H1 (cell line): ENCODE results near the gene RBM20. TPM values are rescaled to one million over a fixed set of nuclear protein-coding genes. Genes with fewer than 3 reads are reported as not detected.

Experiments
- CTCF ChIA-PET: fragments of 300-600 bp; sonication (Branson Sonifier 250); formaldehyde crosslinking; loops from one replicate; lab custom pipeline; 2021; ENCODE audit not compliant: partially characterized antibody; lab: Charles Lee
- POLR2A ChIA-PET: fragments of 300-600 bp; sonication (Branson Sonifier 250); formaldehyde crosslinking; loops from one replicate; lab custom pipeline; 2021; ENCODE audit warnings: inconsistent platforms; ENCODE audit not compliant: partially characterized antibody; lab: Charles Lee
- DNase-seq, 2 experiments: peaks; one replicate each; pipeline versions ENCODE4 v3.0.0 to v3.0.0-alpha.2; 2010 to 2022; ENCODE audit warnings: low spot score in 2 of 2, low read depth in 1 of 2, mixed read lengths in 1 of 2
- FAIRE-seq: peaks from 2 replicates; lab custom pipeline; 2011; peaks lifted over from hg19 to GRCh38; lab: Jason Lieb, UNC
- H2AFZ ChIP-seq: 2 replicates; pipeline ENCODE4 v1.8.1; 2012; ENCODE audit warnings: low read length, inconsistent platforms
- H2AK5ac ChIP-seq: 2 replicates; pipeline ENCODE4 v1.6.1; 2013; ENCODE audit warnings: low read depth, low read length
- H2BK120ac ChIP-seq: replicated peaks from 2 replicates; pipeline ENCODE3; 2013; ENCODE audit warnings: low read depth, low read length, inconsistent platforms
- H2BK12ac ChIP-seq: 2 replicates; pipeline ENCODE4 v1.6.1; 2013; ENCODE audit warnings: low read depth, low read length
- H2BK15ac ChIP-seq: 2 replicates; pipeline ENCODE4 v1.6.1; 2013; ENCODE audit warnings: low read length
- H2BK20ac ChIP-seq: 2 replicates; pipeline ENCODE4 v1.6.1; 2013; ENCODE audit warnings: low read length
- H2BK5ac ChIP-seq: 2 replicates; pipeline ENCODE4 v1.6.1; 2013; ENCODE audit warnings: low read depth, low read length
- H3K14ac ChIP-seq: 2 replicates; pipeline ENCODE4 v1.6.1; 2013; ENCODE audit warnings: inconsistent platforms; ENCODE audit not compliant: insufficient read length
- H3K18ac ChIP-seq: 2 replicates; pipeline ENCODE4 v1.6.1; 2013; ENCODE audit warnings: low read length; ENCODE audit errors: extremely low read depth
- H3K23ac ChIP-seq: 2 replicates; pipeline ENCODE4 v1.6.1; 2013; ENCODE audit warnings: inconsistent platforms; ENCODE audit not compliant: insufficient read length
- H3K23me2 ChIP-seq: 2 replicates; pipeline ENCODE4 v1.6.1; 2013; ENCODE audit warnings: low read depth, low read length
- H3K27ac ChIP-seq: 2 replicates; pipeline ENCODE4 v1.6.1; 2011; ENCODE audit warnings: low read depth, low read length, inconsistent platforms
- H3K27me3 ChIP-seq, 4 experiments: replicated peaks in 1 of 4; 1 replicate in 1 of 4; 2 replicates in 3 of 4; pipeline versions ENCODE4 v1.6.1 to v1.8.1; 2011 to 2013; ENCODE audit warnings: low read length in 3 of 4, mild to moderate bottlenecking in 3 of 4, inconsistent platforms in 2 of 4, mixed read lengths in 2 of 4, moderate library complexity in 1 of 4; ENCODE audit not compliant: control insufficient read depth in 3 of 4, insufficient read depth in 3 of 4; ENCODE audit errors: extremely low read depth in 1 of 4
- H3K36me3 ChIP-seq, 4 experiments: 2 replicates each; pipeline versions ENCODE4 v1.6.1 to v1.8.1; 2011 to 2013; ENCODE audit warnings: mild to moderate bottlenecking in 4 of 4, low read length in 3 of 4, moderate library complexity in 2 of 4, control low read depth in 1 of 4, inconsistent platforms in 1 of 4; ENCODE audit not compliant: insufficient read depth in 4 of 4, control insufficient read depth in 2 of 4
- H3K4ac ChIP-seq: replicated peaks from 2 replicates; pipeline ENCODE3; 2013; ENCODE audit warnings: low read length, low read depth, mixed read lengths, inconsistent platforms; ENCODE audit not compliant: insufficient read length
- H3K4me1 ChIP-seq, 4 experiments: replicated peaks in 1 of 4; 1 replicate in 1 of 4; 2 replicates in 3 of 4; pipeline versions ENCODE4 v1.6.1 to v1.8.1; 2011 to 2013; ENCODE audit warnings: low read length in 3 of 4, inconsistent platforms in 2 of 4, mixed read lengths in 1 of 4; ENCODE audit not compliant: insufficient read depth in 4 of 4, control insufficient read depth in 3 of 4
- H3K4me2 ChIP-seq, 2 experiments: 2 replicates each; pipeline versions ENCODE4 v1.6.1 to v1.8.1; 2011 to 2013; ENCODE audit warnings: low read depth in 2 of 2, low read length in 2 of 2, control low read depth in 1 of 2, inconsistent platforms in 1 of 2, mild to moderate bottlenecking in 1 of 2; ENCODE audit not compliant: insufficient read depth in 1 of 2
- H3K4me3 ChIP-seq, 4 experiments: fragments of 200-600, 300-600 bp in 1 of 4; sonication (generic), shearing (Covaris generic), sonication (Bioruptor Twin) in 1 of 4; 2 replicates each; pipeline versions ENCODE4 v1.5.1 to v1.8.1; 2011 to 2016; ENCODE audit warnings: low read length in 4 of 4, low read depth in 3 of 4, control low read depth in 2 of 4, inconsistent platforms in 2 of 4, mild to moderate bottlenecking in 2 of 4, mixed read lengths in 1 of 4, moderate library complexity in 1 of 4; ENCODE audit not compliant: insufficient read depth in 2 of 4; ENCODE audit errors: extremely low read depth in 1 of 4
- H3K56ac ChIP-seq: replicated peaks from 2 replicates; pipeline ENCODE3; 2013; ENCODE audit warnings: low read depth, mild to moderate bottlenecking, mixed read lengths, low read length, inconsistent platforms; ENCODE audit not compliant: insufficient read length
- H3K79me1 ChIP-seq: 2 replicates; pipeline ENCODE4 v1.6.1; 2013; ENCODE audit warnings: low read depth, low read length, control low read depth
- H3K79me2 ChIP-seq, 2 experiments: 2 replicates each; pipeline versions ENCODE4 v1.6.1 to v1.8.1; 2012 to 2013; ENCODE audit warnings: low read length in 2 of 2, mild to moderate bottlenecking in 2 of 2, inconsistent platforms in 1 of 2; ENCODE audit not compliant: insufficient read depth in 2 of 2, control insufficient read depth in 1 of 2
- H3K9ac ChIP-seq, 4 experiments: replicated peaks in 1 of 4; 1 replicate in 1 of 4; 2 replicates in 3 of 4; pipeline versions ENCODE4 v1.6.1 to v1.8.1; 2011 to 2013; ENCODE audit warnings: low read depth in 3 of 4, low read length in 3 of 4, control low read depth in 2 of 4, mild to moderate bottlenecking in 2 of 4, moderate library complexity in 2 of 4, inconsistent platforms in 1 of 4; ENCODE audit errors: extremely low read depth in 1 of 4
- H3K9me3 ChIP-seq, 2 experiments: 2 replicates each; pipeline versions ENCODE4 v1.6.1 to v1.8.1; 2012 to 2013; ENCODE audit warnings: mild to moderate bottlenecking in 2 of 2, moderate library complexity in 2 of 2, control low read depth in 1 of 2, inconsistent platforms in 1 of 2, low read depth in 1 of 2, low read length in 1 of 2, mixed read lengths in 1 of 2; ENCODE audit not compliant: insufficient read depth in 2 of 2
- H4K20me1 ChIP-seq, 2 experiments: replicated peaks in 1 of 2; 2 replicates each; pipeline versions ENCODE3 to v1.8.1; 2011 to 2013; ENCODE audit warnings: inconsistent platforms in 2 of 2, low read length in 2 of 2, mild to moderate bottlenecking in 1 of 2; ENCODE audit not compliant: insufficient read depth in 2 of 2, control insufficient read depth in 1 of 2
- H4K5ac ChIP-seq: 2 replicates; pipeline ENCODE4 v1.6.1; 2013; ENCODE audit warnings: low read length, low read depth, mixed read lengths, inconsistent platforms; ENCODE audit not compliant: insufficient read length
- H4K8ac ChIP-seq: 2 replicates; pipeline ENCODE4 v1.8.0; 2013; ENCODE audit warnings: mild to moderate bottlenecking, moderate library complexity, low read length, inconsistent platforms; ENCODE audit not compliant: insufficient read depth; ENCODE audit errors: extremely low read depth
- H4K91ac ChIP-seq: replicated peaks from 2 replicates; pipeline ENCODE3; 2013; ENCODE audit warnings: low read length, mixed read lengths, inconsistent platforms; ENCODE audit not compliant: insufficient read length
- CEBPB ChIP-seq: IDR thresholded peaks from 2 replicates; pipeline ENCODE4 v1.6.1; 2012; ENCODE audit warnings: low read depth, low read length
- EP300 ChIP-seq, 2 experiments: IDR thresholded peaks; 1 replicate in 1 of 2; 2 replicates in 1 of 2; pipeline ENCODE4 v1.6.1; 2011 to 2012; ENCODE audit warnings: low read depth in 2 of 2, low read length in 2 of 2, mild to moderate bottlenecking in 2 of 2, borderline replicate concordance in 1 of 2, inconsistent platforms in 1 of 2, moderate library complexity in 1 of 2
- NANOG ChIP-seq: IDR thresholded peaks from 2 replicates; pipeline ENCODE4 v1.6.1; 2011; ENCODE audit warnings: low read length, low read depth, mild to moderate bottlenecking, inconsistent platforms; ENCODE audit not compliant: insufficient read depth, poor library complexity, severe bottlenecking
- PHF8 ChIP-seq: fragments of 200-600 bp; sonication (generic); conservative IDR thresholded peaks from 2 replicates; pipeline ENCODE4 v1.7.1; 2012; ENCODE audit warnings: low read depth, mild to moderate bottlenecking, inconsistent platforms, low read length, moderate library complexity
- POLR2AphosphoS5 ChIP-seq: IDR thresholded peaks from 2 replicates; pipeline ENCODE4 v1.6.1; 2011; ENCODE audit warnings: low read depth, low read length
- SIX5 ChIP-seq: IDR thresholded peaks from 2 replicates; pipeline ENCODE4 v1.6.1; 2011; ENCODE audit warnings: mild to moderate bottlenecking, low read depth, low read length
- SP4 ChIP-seq: IDR thresholded peaks from 2 replicates; pipeline ENCODE4 v1.6.1; 2012; ENCODE audit warnings: low read length, inconsistent platforms
- TAF1 ChIP-seq: IDR thresholded peaks from 2 replicates; pipeline ENCODE4 v1.6.1; 2011; ENCODE audit warnings: mild to moderate bottlenecking, low read depth, low read length
- ZNF274 ChIP-seq: IDR thresholded peaks from 2 replicates; pipeline ENCODE4 v1.7.0; 2012; ENCODE audit warnings: low read length, borderline replicate concordance; ENCODE audit errors: extremely low read depth
- WGBS, 2 experiments: shearing (Covaris generic) in 1 of 2; methylation state at CpG; one replicate each; pipeline versions ENCODE4 v1.1.6 to v1.1.7; 2013 to 2015; ENCODE audit warnings: low lambda C conversion rate in 2 of 2, mixed read lengths in 2 of 2, inconsistent platforms in 1 of 2, low coverage in 1 of 2, missing lambda C conversion rate in 1 of 2; ENCODE audit not compliant: insufficient replicate concordance in 2 of 2, insufficient coverage in 1 of 2, insufficient read length in 1 of 2; ENCODE audit errors: extremely low coverage in 1 of 2, missing lambda C conversion rate in 1 of 2; 5-methylcytosine and 5-hydroxymethylcytosine counted together
- polyA plus RNA-seq, 7 experiments: library from polyadenylated mRNA; depleted of rRNA in 3 of 7; stranded (reverse) in 5 of 7; unstranded in 2 of 7; fragments of >200 nt in 5 of 7; fragments of 200-250 nt in 2 of 7; gene quantifications; 1 replicate in 5 of 7; 2 replicates in 1 of 7; 4 replicates in 1 of 7; pipeline versions ENCODE4 v1.2.1 to v1.2.3, GENCODE V29; 2011 to 2013; ENCODE audit warnings: missing spikeins in 2 of 7, mixed read lengths in 2 of 7
- total RNA-seq: library from RNA; stranded (reverse); fragmentation: NEBNext Ultra II Directional; extraction: Animal tissue kit (Norgen Biotek cat#: 25700); gene quantifications from 2 replicates; pipeline ENCODE4 v1.2.1, GENCODE V29; 2021
- TF ChIP-seq, protein P1 (sequence below), 3 experiments: IDR thresholded peaks; 1 replicate in 2 of 3; 2 replicates in 1 of 3; pipeline versions ENCODE4 v1.5.1 to v1.6.1; 2011; ENCODE audit warnings: low read length in 3 of 3, mild to moderate bottlenecking in 3 of 3, inconsistent platforms in 2 of 3, low read depth in 1 of 3, moderate library complexity in 1 of 3; ENCODE audit not compliant: insufficient read depth in 1 of 3; ENCODE audit errors: control extremely low read depth in 1 of 3

Gene RBM20
- total and polyA plus RNA-seq, 2 of the 8 experiments (the other 6 are each of a cell fraction or from before 2014, with no cell fraction given) = 0.05 to 0.63 TPM

DNA sequence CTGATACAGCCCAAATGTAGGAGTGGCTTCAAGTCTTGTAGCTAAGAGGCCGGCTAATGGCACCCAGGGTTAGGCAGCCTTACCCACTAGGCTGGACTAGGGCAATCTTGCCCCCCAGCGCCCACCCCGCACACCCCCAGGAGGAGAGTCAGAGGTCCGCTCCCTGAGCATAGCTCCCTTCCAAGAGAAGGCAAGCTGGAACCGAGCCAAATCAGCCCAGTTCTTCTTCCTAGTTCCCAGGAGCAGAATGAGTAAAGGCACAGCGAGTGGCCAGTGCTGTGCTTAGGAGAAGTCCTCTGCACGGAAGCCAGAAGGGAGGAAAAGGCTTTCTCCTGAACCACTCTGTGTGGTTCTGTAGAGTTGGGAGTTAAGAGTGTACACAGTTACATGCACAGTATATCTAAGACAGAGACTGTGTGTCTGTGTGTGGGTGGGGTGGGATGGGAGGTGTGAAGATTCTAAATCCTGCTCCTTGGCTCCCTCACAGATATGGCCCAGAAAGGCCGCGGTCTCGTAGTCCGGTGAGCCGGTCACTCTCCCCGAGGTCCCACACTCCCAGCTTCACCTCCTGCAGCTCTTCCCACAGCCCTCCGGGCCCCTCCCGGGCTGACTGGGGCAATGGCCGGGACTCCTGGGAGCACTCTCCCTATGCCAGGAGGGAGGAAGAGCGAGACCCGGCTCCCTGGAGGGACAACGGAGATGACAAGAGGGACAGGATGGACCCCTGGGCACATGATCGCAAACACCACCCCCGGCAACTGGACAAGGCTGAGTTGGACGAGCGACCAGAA is 167.8 kb downstream of the RBM20 start:
- Histone ChIP-seq H4K5ac (no peak overlapping the region), H3K23ac (no peak overlapping the region), H2BK20ac (no peak overlapping the region), H3K9ac (no peak overlapping the region), H4K91ac (no peak overlapping the region), H2AK5ac (no peak overlapping the region), H3K56ac (no peak overlapping the region), H3K79me1 (no peaks in the 10 kb centered on the region), H3K14ac (no peak overlapping the region), H2BK15ac (no peak overlapping the region), H3K18ac (no peak overlapping the region), H2AFZ (no peak overlapping the region), H4K20me1 (no peaks in the 10 kb centered on the region), H3K4me1 (no peaks in the 10 kb centered on the region; a peak in 1 of 7 replicates), H2BK120ac (no peak overlapping the region), H3K4ac (no peak overlapping the region), H4K8ac (no peak overlapping the region), H2BK5ac (no peak overlapping the region), H3K9me3 (no peaks in the 10 kb centered on the region), H3K4me2 (no peak overlapping the region), H3K27ac (no peak overlapping the region), H3K23me2 (no peaks in the 10 kb centered on the region; the same call in 1 of the 2 replicates), H3K27me3 (no peaks in the 10 kb centered on the region), H3K4me3 (no peak overlapping the region), H3K36me3 (no peaks in the 10 kb centered on the region), H3K79me2 (no peaks in the 10 kb centered on the region), H2BK12ac (no peak overlapping the region)
- WGBS, 2 experiments = 98% methylated on average over 9 of the region's 23 CpGs; no CpG with 5 or more reads in 1 of the 2 experiments
- no peak for DNase-seq
- FAIRE-seq = no peak
- CTCF ChIA-PET = interaction anchor here (0.6 to 1.5 kb wide), 3 partner anchors 10 to 30 kb away, joined by 3 to 4 read pairs (median 4); no protein-coding TSS in a partner anchor
- POLR2A ChIA-PET = interaction anchor here (1.3 kb wide), 1 partner anchor 61 kb away, joined by 3 read pairs; no protein-coding TSS in a partner anchor
- TF ChIP-seq, protein P1, sequence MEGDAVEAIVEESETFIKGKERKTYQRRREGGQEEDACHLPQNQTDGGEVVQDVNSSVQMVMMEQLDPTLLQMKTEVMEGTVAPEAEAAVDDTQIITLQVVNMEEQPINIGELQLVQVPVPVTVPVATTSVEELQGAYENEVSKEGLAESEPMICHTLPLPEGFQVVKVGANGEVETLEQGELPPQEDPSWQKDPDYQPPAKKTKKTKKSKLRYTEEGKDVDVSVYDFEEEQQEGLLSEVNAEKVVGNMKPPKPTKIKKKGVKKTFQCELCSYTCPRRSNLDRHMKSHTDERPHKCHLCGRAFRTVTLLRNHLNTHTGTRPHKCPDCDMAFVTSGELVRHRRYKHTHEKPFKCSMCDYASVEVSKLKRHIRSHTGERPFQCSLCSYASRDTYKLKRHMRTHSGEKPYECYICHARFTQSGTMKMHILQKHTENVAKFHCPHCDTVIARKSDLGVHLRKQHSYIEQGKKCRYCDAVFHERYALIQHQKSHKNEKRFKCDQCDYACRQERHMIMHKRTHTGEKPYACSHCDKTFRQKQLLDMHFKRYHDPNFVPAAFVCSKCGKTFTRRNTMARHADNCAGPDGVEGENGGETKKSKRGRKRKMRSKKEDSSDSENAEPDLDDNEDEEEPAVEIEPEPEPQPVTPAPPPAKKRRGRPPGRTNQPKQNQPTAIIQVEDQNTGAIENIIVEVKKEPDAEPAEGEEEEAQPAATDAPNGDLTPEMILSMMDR (IDR thresholded peaks at IDR 0.05; ENCODE audit: control extremely low read depth in 1 of 3, insufficient read depth in 1 of 3, low read depth in 1 of 3, low read length in 3 of 3) = no peak
- no peak for TF ChIP-seq EP300 (IDR thresholded peaks at IDR 0.05; ENCODE audit: borderline replicate concordance in 1 of 2, low read depth in 2 of 2, low read length in 2 of 2)
- TF ChIP-seq CEBPB = no peak
- no peak for TF ChIP-seq TAF1
- TF ChIP-seq POLR2AphosphoS5 = no peak
- TF ChIP-seq SIX5 = no peak
- no peak for TF ChIP-seq PHF8
- TF ChIP-seq SP4 = no peak
- no peak for TF ChIP-seq NANOG
- TF ChIP-seq ZNF274 = no peak
